SW480 (cell line): ENCODE results near the gene CLTCL1.

ENCODE experiments used
- DNase-seq: peaks from one replicate; pipeline ENCODE4 v3.0.0-alpha.2; 2016; ENCODE audit warnings: low spot score

The CLTCL1 gene

GRCh38 chr22:19195796-19196731, 95.5 kb downstream of the CLTCL1 start:
- DNase-seq: no peak

GRCh38 chr22:19194766-19195536, 96.6 kb downstream of the CLTCL1 start:
- DNase-seq: no peak

- no peak for DNase-seq
Measured at GRCh38 chr22:19193879-19194278, 97.6 kb downstream of the CLTCL1 start.

- DNase-seq: peak; percentile 78
Measured at GRCh38 chr22:19187716-19188563, 103.6 kb downstream of the CLTCL1 start.

GRCh38 chr22:19184276-19184997, 107.1 kb downstream of the CLTCL1 start:
- no peak for DNase-seq

GRCh38 chr22:19183216-19183615, 108.3 kb downstream of the CLTCL1 start:
- DNase-seq: no peak

- DNase-seq: no peak
Measured at GRCh38 chr22:19182472-19183157, 108.9 kb downstream of the CLTCL1 start.

- DNase-seq: no peak
Measured at GRCh38 chr22:19181786-19182471, 109.6 kb downstream of the CLTCL1 start.

- DNase-seq: no peak
Measured at GRCh38 chr22:19180740-19181410, 110.6 kb downstream of the CLTCL1 start.

GRCh38 chr22:19180234-19180633, 111.3 kb downstream of the CLTCL1 start:
- no peak for DNase-seq

GRCh38 chr22:19179497-19180048, 111.9 kb downstream of the CLTCL1 start:
- peak; percentile 85 for DNase-seq

GRCh38 chr22:19178657-19179496, 112.6 kb downstream of the CLTCL1 start, which contains the start of gene SLC25A1:
Gene SLC25A1, minus strand, starts transcription at chr22:19178736. Its CDS starts 63 bp downstream, at chr22:19178673.
- peak; percentile 60 for DNase-seq

GRCh38 chr22:19178065-19178656, 113.4 kb downstream of the CLTCL1 start:
- DNase-seq: no peak

- DNase-seq: no peak
Measured at GRCh38 chr22:19177164-19178064, 114.1 kb downstream of the CLTCL1 start.

GRCh38 chr22:19176732-19177131, 114.8 kb downstream of the CLTCL1 start:
- DNase-seq: no peak

GRCh38 chr22:19176175-19176643, 115.3 kb downstream of the CLTCL1 start:
- no peak for DNase-seq
